T-helper 22 cell (primary cell): ENCODE data around the gene ZNF189.

Source experiments
- DNase-seq: peaks from one replicate; pipeline ENCODE4 v3.0.0-alpha.2; 2020; ENCODE audit warnings: low read depth

The ZNF189 gene

DNA sequence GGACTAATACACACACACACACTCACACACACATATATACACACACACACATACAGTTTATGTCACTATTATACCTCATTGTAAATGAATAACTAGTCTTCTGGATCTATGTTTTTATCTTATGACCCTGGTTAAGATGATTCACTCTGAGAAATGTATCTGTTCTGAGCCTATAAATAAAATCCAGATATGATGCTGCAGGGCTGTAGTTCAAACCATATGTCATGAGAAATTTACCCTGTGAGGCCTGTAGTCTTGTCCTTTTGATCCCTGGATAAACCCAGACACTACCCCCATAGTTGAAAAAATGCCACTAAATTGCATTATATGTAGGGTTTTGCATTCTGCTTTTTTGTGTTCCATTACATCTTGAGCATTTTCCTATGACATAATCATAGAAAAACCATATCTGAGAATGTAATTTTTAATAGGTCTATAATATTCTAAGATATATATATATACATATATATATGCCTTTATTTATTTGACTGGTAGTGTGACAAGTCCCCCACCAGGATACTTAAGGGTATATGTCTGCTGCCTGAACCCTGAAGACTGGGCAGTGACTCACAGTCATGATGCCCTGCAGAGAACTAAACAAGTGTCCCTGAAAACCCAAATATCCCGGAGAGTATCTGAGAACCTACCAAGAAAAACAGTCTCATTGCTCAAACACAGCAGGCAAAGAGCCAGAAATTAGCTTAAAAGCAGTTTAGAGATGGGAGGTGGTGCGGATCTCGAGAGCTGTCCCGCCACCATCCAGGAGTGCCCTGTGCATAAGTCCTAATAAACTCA, 55.3 kb downstream of the ZNF189 start:
- DNase-seq: no peak

- DNase-seq: no peak
These were observed 57.1 kb downstream of the ZNF189 start for GRCh38 chr9:101455656-101456240.

DNA sequence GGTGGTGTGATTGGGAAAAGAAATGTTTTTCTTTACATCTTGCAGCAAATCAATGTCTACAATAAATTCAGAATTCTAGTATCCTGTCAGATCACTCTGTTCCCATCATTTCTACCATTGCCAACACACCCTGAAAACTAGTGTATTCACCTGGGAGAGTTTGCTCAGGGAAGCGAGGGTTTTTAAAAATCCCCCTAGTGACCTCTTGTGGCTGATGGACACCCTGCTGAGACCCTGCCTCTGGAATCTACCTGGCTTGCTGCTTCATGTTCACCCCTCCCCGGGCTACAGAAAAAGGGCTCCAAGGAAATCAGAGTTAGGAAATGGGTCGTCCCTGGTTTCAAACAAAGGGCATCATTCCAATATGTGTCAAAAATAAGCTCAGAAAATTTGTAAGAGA, 58.4 kb downstream of the ZNF189 start:
- DNase-seq: no peak

GRCh38 chr9:101458963-101459631, 60.4 kb downstream of the ZNF189 start:
- DNase-seq: no peak
